ENCODE results near the gene NRG2. TPM values are rescaled to one million over a fixed set of nuclear protein-coding genes. Genes with fewer than 3 reads are reported as not detected.

NRG2 gene
- total RNA-seq, 1 experiment from 2014 or later: 1.8 TPM

DNA sequence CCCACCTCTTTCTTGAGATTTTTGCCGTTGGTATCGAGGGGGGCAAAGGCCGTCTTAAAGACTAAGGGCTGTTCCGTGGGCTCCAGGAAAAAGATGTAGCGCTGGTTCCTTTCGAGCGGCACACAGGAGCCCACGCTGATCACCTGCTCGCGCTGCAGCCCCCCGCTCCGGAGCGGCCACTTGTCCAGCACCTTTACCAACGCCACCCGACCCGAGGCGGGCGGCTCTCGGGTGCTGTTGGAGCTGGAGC lies 781 bp downstream of the NRG2 start:
- no peak for TF ChIP-seq EZH2phosphoT487 (IDR thresholded peaks at IDR 0.05; ENCODE audit: borderline replicate concordance, low read length)
- TF ChIP-seq, protein P1, sequence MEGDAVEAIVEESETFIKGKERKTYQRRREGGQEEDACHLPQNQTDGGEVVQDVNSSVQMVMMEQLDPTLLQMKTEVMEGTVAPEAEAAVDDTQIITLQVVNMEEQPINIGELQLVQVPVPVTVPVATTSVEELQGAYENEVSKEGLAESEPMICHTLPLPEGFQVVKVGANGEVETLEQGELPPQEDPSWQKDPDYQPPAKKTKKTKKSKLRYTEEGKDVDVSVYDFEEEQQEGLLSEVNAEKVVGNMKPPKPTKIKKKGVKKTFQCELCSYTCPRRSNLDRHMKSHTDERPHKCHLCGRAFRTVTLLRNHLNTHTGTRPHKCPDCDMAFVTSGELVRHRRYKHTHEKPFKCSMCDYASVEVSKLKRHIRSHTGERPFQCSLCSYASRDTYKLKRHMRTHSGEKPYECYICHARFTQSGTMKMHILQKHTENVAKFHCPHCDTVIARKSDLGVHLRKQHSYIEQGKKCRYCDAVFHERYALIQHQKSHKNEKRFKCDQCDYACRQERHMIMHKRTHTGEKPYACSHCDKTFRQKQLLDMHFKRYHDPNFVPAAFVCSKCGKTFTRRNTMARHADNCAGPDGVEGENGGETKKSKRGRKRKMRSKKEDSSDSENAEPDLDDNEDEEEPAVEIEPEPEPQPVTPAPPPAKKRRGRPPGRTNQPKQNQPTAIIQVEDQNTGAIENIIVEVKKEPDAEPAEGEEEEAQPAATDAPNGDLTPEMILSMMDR (conservative IDR thresholded peaks at IDR 0.05; ENCODE audit: low read depth, low read length): no peak
- TF ChIP-seq EZH2 (IDR thresholded peaks at IDR 0.05; ENCODE audit: low read length, unreplicated experiment): no peak
- DNase-seq: no peak
- H2AFZ ChIP-seq (ENCODE audit: low read length): peak overlapping the region; percentile 75
- H3K9ac ChIP-seq (ENCODE audit: low read length): peak overlapping the region; percentile 40
- no peaks in the 10 kb centered on the region for H3K27me3 ChIP-seq (ENCODE audit: low read length)
- H3K4me2 ChIP-seq (ENCODE audit: low read length): peak overlapping the region; percentile 99
- peak overlapping the region; percentile 86 for H3K4me3 ChIP-seq (ENCODE audit: low read length)
- ChIA-PET CTCF (interaction anchor here (1.7 kb wide), 1 partner anchor 74 kb away, joined by 9 read pairs; no protein-coding TSS in a partner anchor), POLR2A (ENCODE audit: unreplicated experiment) (no interaction called here)
- H3K36me3 ChIP-seq (ENCODE audit: low read depth, low read length): no peaks in the 10 kb centered on the region
- peaks cover 25% of the 10 kb centered on the region for H3K4me1 ChIP-seq (ENCODE audit: insufficient read depth, low read length)
- peaks cover 3% of the 10 kb centered on the region; the same call in 1 of the 2 replicates for H3K79me2 ChIP-seq (ENCODE audit: low read length)
- H3K9me3 ChIP-seq (ENCODE audit: low read length): no peaks in the 10 kb centered on the region
- no peaks in the 10 kb centered on the region for H3K9me2 ChIP-seq (replicated peaks; ENCODE audit: low read length)
- no peaks in the 10 kb centered on the region for H4K20me1 ChIP-seq (ENCODE audit: low read length)
- H3F3A ChIP-seq (ENCODE audit: low read length, unreplicated experiment): no peaks in the 10 kb centered on the region
- BruUV-seq (replicated peaks): no TSS peak
- intact Hi-C loops (cut with micrococcal nuclease): loop anchor here (5.0 kb wide), 2 partner anchors 75 to 255 kb away; no protein-coding TSS in a partner anchor
- peak; percentile 5; the same call in 1 of the 2 replicates for ATAC-seq
- 0 out of 2 replicates have a peak overlapping the region, but pooled peaks have one; percentile 16 for H3K27ac ChIP-seq (ENCODE audit: low read length)

DNA sequence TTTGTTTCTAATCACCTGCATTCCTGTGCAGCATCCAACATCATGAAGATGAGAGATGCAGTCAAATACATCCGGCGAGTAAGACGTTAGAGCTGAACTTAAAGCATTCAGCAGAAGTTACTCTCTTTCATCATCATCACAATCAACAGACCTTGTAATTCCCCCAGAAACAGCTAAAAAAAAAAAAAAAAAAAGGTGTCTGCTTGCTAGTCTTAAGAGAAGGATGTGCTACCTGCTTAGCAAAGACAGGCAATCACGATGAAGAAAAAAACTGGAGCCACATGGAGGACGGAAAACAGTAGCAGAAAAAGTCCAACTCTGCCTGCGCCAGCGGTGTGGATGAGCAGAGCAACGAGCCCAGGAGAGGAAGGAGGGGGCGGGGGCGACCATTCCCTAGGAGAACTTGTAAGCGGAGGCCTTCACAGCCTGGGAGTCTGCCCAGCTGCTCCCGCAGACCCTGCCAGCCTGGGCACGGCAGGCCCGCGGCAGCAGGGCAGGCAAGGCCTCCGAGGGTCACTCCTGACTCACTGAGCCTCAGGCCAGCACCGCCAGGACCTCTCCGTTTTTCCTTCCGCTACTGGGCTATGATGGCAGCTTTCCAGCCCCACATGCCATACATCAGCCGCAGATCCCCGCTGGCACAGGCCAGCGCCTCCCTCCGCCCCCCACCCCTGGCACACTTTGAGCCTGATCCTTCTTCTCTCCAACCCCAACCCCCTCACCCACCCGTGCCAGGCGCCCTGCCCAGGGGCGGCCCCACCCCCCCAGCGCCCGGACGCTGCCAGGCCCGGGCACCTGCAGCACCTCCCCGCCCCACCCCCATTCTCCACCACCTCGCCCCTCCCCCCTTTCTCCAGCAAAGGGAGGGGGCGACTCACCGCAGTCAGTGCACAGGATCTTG lies 1.4 kb downstream of the NRG2 start:
- H3K9me3 ChIP-seq (ENCODE audit: low read length): no peaks in the 10 kb centered on the region
- POLR2A ChIA-PET (ENCODE audit: unreplicated experiment): interaction anchor here (0.6 kb wide), 1 partner anchor 28 kb away, joined by 3 read pairs; no protein-coding TSS in a partner anchor
- intact Hi-C loops (cut with micrococcal nuclease): loop anchor here (5.0 kb wide), 2 partner anchors 74 to 254 kb away; no protein-coding TSS in a partner anchor
- H4K20me1 ChIP-seq (ENCODE audit: low read length): no peaks in the 10 kb centered on the region
- H3K4me1 ChIP-seq (ENCODE audit: insufficient read depth, low read length): peaks cover 25% of the 10 kb centered on the region
- H3K27me3 ChIP-seq (ENCODE audit: low read length): no peaks in the 10 kb centered on the region
- CTCF ChIA-PET: interaction anchor here (0.6 to 1.8 kb wide), 4 partner anchors 35 to 805 kb away, joined by 3 to 10 read pairs (median 6); no protein-coding TSS in a partner anchor
- peak overlapping the region; percentile 99 for H3K4me2 ChIP-seq (ENCODE audit: low read length)
- DNase-seq (peak; percentile 87), ATAC-seq (peak; percentile 69)
- no peaks in the 10 kb centered on the region for H3K9me2 ChIP-seq (replicated peaks; ENCODE audit: low read length)
- H3K27ac ChIP-seq (ENCODE audit: low read length): peak overlapping the region; percentile 25
- peaks cover 3% of the 10 kb centered on the region; the same call in 1 of the 2 replicates for H3K79me2 ChIP-seq (ENCODE audit: low read length)
- no TSS peak for BruUV-seq (replicated peaks)
- H3K9ac ChIP-seq (ENCODE audit: low read length): peak overlapping the region; percentile 40
- H3F3A ChIP-seq (ENCODE audit: low read length, unreplicated experiment): no peaks in the 10 kb centered on the region
- peak overlapping the region; percentile 86 for H3K4me3 ChIP-seq (ENCODE audit: low read length)
- H2AFZ ChIP-seq (ENCODE audit: low read length): peak overlapping the region; percentile 75
- H3K36me3 ChIP-seq (ENCODE audit: low read depth, low read length): no peaks in the 10 kb centered on the region
- TF ChIP-seq, protein P1 (conservative IDR thresholded peaks at IDR 0.05; ENCODE audit: low read depth, low read length): no peak
- TF ChIP-seq EZH2 (IDR thresholded peaks at IDR 0.05; ENCODE audit: low read length, unreplicated experiment) (no peak), EZH2phosphoT487 (IDR thresholded peaks at IDR 0.05; ENCODE audit: borderline replicate concordance, low read length) (peak; percentile 65)

Data from PC-3 (cell line).